Gastrocnemius medialis (tissue), 4 donors: Measurements from ENCODE around the gene ANO3. TPM values are rescaled to one million over a fixed set of nuclear protein-coding genes. Genes with fewer than 3 reads are reported as not detected.
"Not testable (repeated sequence)": the region's sequence is repeated elsewhere in the genome, so short reads cannot be mapped to it uniquely, and the experiment has no call there.

Experiments
- ATAC-seq, 2 donors: fragments of 150-250 bp; one replicate each; pipeline ENCODE4 v1.9.1; 2016
- DNase-seq, 2 donors: peaks; one replicate each; pipeline ENCODE4 v3.0.0-alpha.2; 2019
- H3K27ac ChIP-seq, 4 donors: fragments of 200-600 bp; sonication (generic); 1 replicate in 1 of 4; 2 replicates in 3 of 4; pipeline ENCODE4 v1.5.1; 2016 to 2018; ENCODE audit warnings: mild to moderate bottlenecking in 2 of 4, moderate library complexity in 1 of 4
- H3K27me3 ChIP-seq, 3 donors: fragments of 200-600 bp; sonication (generic) in 2 of 3; 1 replicate in 1 of 3; 2 replicates in 2 of 3; pipeline versions ENCODE4 v1.5.1 to v1.6.0; 2016 to 2019; ENCODE audit warnings: mild to moderate bottlenecking in 1 of 3, moderate library complexity in 1 of 3
- H3K36me3 ChIP-seq, 2 donors: fragments of 200-600 bp; sonication (generic) in 1 of 2; one replicate each; pipeline ENCODE4 v1.5.1; 2017 to 2018
- H3K4me1 ChIP-seq, 2 donors: fragments of 200-600 bp; sonication (generic) in 1 of 2; one replicate each; pipeline ENCODE4 v1.5.1; 2016 to 2017; ENCODE audit warnings: mild to moderate bottlenecking in 2 of 2
- H3K4me3 ChIP-seq, 4 donors: fragments of 200-600 bp; sonication (generic) in 3 of 4; 1 replicate in 1 of 4; 2 replicates in 3 of 4; pipeline ENCODE4 v1.5.1; 2016 to 2019; ENCODE audit warnings: mild to moderate bottlenecking in 2 of 4
- H3K9me3 ChIP-seq, 3 donors: fragments of 200-600 bp; sonication (generic) in 2 of 3; 1 replicate in 1 of 3; 2 replicates in 2 of 3; pipeline ENCODE4 v1.5.1; 2016 to 2019
- POLR2A ChIP-seq, 2 donors: fragments of 450-650 bp; IDR thresholded peaks; one replicate each; pipeline ENCODE4 v1.6.1; 2017; ENCODE audit warnings: antibody characterized with exemption in 2 of 2, mild to moderate bottlenecking in 2 of 2, moderate library complexity in 2 of 2
- in situ Hi-C, 4 donors: fragments of 200-750 bp; cut with MboI; loops; one replicate each; pipeline versions ENCODE4 v1.15.0 to v1.8.0; 2017; ENCODE audit warnings: low sequenced_read_pairs in 4 of 4
- intact Hi-C: fragments of 100-400 bp; cut with DNase I; formaldehyde crosslinking; loops from one replicate; pipeline ENCODE4 v1.15.1; 2023; ENCODE audit warnings: low total_unique reads
- total RNA-seq, 4 donors: library from RNA; depleted of rRNA; stranded (reverse); fragments of >200 nt; gene quantifications; one replicate each; pipeline versions ENCODE4 v1.1.0 to v1.2.3, GENCODE V29; 2016
- TF ChIP-seq, protein P1 (sequence below), 5 experiments: fragments of 450-650 bp in 3 of 5; fragments of 200-600 bp in 2 of 5; sonication (generic) in 2 of 5; IDR thresholded peaks in 4 of 5; conservative IDR thresholded peaks in 1 of 5; 1 replicate in 4 of 5; 2 replicates in 1 of 5; pipeline ENCODE4 v1.5.1; 2016 to 2019; ENCODE audit warnings: antibody characterized with exemption in 5 of 5, mild to moderate bottlenecking in 3 of 5, moderate library complexity in 3 of 5

ANO3 gene
- total RNA-seq, 4 donors from 2014 or later = 0.05 TPM; not detected in 3

DNA sequence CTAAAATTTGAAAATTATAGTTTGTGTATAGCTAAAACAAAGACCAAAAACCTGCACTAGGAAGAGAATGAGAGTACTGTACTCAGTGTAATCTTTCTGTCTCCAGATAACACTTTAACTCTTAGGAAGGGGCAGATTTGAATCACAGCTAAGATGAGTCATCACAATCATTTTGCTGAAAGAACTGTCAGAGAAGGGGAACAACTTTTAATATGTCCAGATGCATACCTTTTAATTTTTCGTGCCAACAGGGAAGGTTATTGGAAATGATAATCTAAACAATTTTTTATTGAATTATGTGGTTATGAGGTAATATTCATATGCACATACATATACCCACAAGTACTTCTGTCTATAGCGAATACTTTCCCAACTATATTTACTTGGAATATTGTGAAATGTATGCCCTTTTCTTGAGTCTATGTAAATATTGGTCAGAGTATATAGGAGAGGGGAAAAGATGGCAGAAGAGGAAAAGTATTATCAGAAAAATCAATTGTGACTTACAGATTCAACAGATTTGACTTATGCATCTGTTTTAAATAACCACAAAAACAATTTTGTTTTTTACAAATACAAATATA, 291.2 kb downstream of the ANO3 start:
- H3K4me3 ChIP-seq = no peak overlapping the region
- DNase-seq = no peak
- no peak overlapping the region for H3K27ac ChIP-seq
- TF ChIP-seq POLR2A (IDR thresholded peaks at IDR 0.05) = no peak
- TF ChIP-seq, protein P1, sequence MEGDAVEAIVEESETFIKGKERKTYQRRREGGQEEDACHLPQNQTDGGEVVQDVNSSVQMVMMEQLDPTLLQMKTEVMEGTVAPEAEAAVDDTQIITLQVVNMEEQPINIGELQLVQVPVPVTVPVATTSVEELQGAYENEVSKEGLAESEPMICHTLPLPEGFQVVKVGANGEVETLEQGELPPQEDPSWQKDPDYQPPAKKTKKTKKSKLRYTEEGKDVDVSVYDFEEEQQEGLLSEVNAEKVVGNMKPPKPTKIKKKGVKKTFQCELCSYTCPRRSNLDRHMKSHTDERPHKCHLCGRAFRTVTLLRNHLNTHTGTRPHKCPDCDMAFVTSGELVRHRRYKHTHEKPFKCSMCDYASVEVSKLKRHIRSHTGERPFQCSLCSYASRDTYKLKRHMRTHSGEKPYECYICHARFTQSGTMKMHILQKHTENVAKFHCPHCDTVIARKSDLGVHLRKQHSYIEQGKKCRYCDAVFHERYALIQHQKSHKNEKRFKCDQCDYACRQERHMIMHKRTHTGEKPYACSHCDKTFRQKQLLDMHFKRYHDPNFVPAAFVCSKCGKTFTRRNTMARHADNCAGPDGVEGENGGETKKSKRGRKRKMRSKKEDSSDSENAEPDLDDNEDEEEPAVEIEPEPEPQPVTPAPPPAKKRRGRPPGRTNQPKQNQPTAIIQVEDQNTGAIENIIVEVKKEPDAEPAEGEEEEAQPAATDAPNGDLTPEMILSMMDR (IDR thresholded peaks at IDR 0.05 in 4 of 5, conservative IDR thresholded peaks at IDR 0.05 in 1 of 5) = no peak
- no peaks in the 10 kb centered on the region for H3K9me3 ChIP-seq
- H3K4me1 ChIP-seq = no peaks in the 10 kb centered on the region
- no peak for ATAC-seq
- in situ Hi-C loops (no loop called here), intact Hi-C loops (no loop called here)
- no peaks in the 10 kb centered on the region for H3K36me3 ChIP-seq
- H3K27me3 ChIP-seq = no peaks in the 10 kb centered on the region

DNA sequence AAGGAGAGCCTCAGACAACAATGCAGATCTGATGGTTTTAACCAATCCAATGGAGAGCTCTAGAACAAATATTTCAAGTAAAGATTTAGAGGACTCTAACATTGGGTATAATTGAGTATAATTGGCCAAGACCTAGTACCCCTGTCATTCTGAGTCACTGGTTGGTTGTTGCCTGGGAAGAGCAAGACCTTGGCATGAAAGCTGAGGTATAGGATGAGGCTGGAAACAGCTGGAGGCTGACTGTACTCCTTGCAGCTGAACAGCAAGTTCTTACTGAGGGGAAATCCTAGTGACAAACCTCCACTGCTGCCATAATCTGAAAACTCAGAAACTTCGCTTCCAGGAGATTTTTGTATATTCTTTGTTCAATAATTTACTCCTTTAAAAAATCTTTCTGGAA, 294.4 kb downstream of the ANO3 start:
- no peak for DNase-seq
- TF ChIP-seq, protein P1 (IDR thresholded peaks at IDR 0.05 in 4 of 5, conservative IDR thresholded peaks at IDR 0.05 in 1 of 5) = no peak
- no peak for TF ChIP-seq POLR2A (IDR thresholded peaks at IDR 0.05)
- intact Hi-C loops = no loop called here
- in situ Hi-C loops = loop anchor here in 1 of 4 donors (25.0 kb wide), 1 partner anchor 339 kb away; no protein-coding TSS in a partner anchor
- H3K36me3 ChIP-seq = no peaks in the 10 kb centered on the region
- H3K4me1 ChIP-seq = no peaks in the 10 kb centered on the region
- H3K27ac ChIP-seq = no peak overlapping the region
- ATAC-seq = no peak
- no peak overlapping the region for H3K4me3 ChIP-seq
- no peaks in the 10 kb centered on the region for H3K9me3 ChIP-seq
- no peaks in the 10 kb centered on the region for H3K27me3 ChIP-seq

DNA sequence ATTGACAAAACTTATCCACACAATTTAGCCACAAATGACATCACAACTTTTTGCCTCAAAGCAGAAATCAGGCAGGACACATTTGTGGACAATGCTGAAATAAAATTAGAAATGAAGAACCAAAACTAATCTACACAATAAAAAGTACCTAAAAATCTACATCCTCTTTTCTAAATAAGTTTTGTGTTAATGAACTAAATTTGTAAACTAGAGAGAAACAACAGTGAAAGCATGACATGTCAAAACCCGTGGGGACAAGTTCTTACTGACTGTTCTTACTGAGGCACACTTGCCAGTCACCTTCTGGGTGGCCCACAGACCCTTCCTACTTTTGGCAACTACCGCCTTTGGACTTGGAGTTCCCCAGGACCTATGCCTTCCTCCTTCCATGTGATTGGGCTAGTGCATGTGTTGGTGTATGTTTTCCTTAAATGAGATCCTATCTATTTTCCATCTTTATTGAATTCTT, 300.8 kb downstream of the ANO3 start:
- H3K9me3 ChIP-seq = no peaks in the 10 kb centered on the region
- ATAC-seq = no peak
- in situ Hi-C loops (loop anchor here in 1 of 4 donors (25.0 kb wide), 1 partner anchor 345 kb away; no protein-coding TSS in a partner anchor), intact Hi-C loops (no loop called here)
- no peak overlapping the region for H3K27ac ChIP-seq
- no peaks in the 10 kb centered on the region for H3K27me3 ChIP-seq
- no peak for DNase-seq
- no peak overlapping the region for H3K4me3 ChIP-seq
- TF ChIP-seq, protein P1 (IDR thresholded peaks at IDR 0.05 in 4 of 5, conservative IDR thresholded peaks at IDR 0.05 in 1 of 5) = no peak
- no peak for TF ChIP-seq POLR2A (IDR thresholded peaks at IDR 0.05)
- no peaks in the 10 kb centered on the region for H3K36me3 ChIP-seq
- no peaks in the 10 kb centered on the region for H3K4me1 ChIP-seq

DNA sequence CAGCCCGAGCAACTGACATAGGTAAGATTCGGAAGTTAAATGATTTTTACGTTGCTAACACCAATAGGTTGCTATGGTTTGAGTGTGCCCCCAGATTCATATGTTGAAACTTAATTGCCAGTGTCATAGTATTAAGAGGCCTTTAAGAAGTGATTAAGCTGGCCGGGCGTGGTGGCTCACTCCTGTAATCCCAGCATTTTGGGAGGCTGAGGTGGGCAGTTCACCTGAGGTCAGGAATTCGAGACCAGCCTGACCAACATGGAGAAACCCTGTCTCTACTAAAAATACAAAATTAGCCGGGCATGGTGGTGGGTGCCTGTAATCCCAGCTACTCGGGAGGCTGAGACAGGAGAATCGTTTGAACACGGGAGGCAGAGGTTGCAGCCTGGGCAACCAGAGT, 311.4 kb downstream of the ANO3 start:
- ATAC-seq, H3K27me3 ChIP-seq, H3K4me3 ChIP-seq, DNase-seq, H3K9me3 ChIP-seq, H3K27ac ChIP-seq, intact Hi-C loops, H3K36me3 ChIP-seq, H3K4me1 ChIP-seq: not testable (repeated sequence)
- in situ Hi-C loops = loop anchor here in 1 of 4 donors (25.0 kb wide), 1 partner anchor 356 kb away; no protein-coding TSS in a partner anchor

DNA sequence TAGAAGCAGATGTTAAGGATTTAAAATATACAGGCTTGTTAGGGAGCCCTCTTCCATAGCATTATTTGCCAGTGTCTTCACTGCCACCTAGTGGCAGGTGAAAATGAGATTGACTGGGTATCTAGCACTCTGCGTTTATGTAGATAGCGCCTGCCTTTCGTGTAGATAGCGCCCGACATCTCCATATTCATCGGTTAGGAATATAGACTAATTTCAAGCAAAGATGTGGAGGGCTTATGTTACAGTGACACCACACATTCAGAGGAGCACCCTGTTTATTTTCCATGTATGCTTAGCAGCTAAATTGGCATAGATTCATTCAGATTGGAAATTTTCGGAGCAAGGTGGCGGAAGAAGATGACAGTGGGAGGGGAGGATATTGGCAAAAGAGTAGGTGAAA, 318.0 kb downstream of the ANO3 start:
- ATAC-seq (peak in 1 of 2 donors; percentile 61), DNase-seq (peak in 1 of 2 donors; percentile 12)
- no peaks in the 10 kb centered on the region for H3K4me1 ChIP-seq
- TF ChIP-seq POLR2A (IDR thresholded peaks at IDR 0.05) = no peak
- TF ChIP-seq, protein P1 (IDR thresholded peaks at IDR 0.05 in 4 of 5, conservative IDR thresholded peaks at IDR 0.05 in 1 of 5) = peak in 4 of 5 experiments; percentile 19 to 57 (median 40)
- H3K36me3 ChIP-seq = no peaks in the 10 kb centered on the region
- intact Hi-C loops (loop anchor here (2.0 kb wide), 1 partner anchor 353 kb away; no protein-coding TSS in a partner anchor), in situ Hi-C loops (loop anchor here in 1 of 4 donors (25.0 kb wide), 1 partner anchor 363 kb away; no protein-coding TSS in a partner anchor)
- H3K9me3 ChIP-seq = no peaks in the 10 kb centered on the region
- no peak overlapping the region for H3K4me3 ChIP-seq
- H3K27me3 ChIP-seq = no peaks in the 10 kb centered on the region
- H3K27ac ChIP-seq = no peak overlapping the region
